ENCODE results near the gene ABHD17B. TPM values are rescaled to one million over a fixed set of nuclear protein-coding genes. Genes with fewer than 3 reads are reported as not detected.
A peak's percentile ranks its signal among the peaks of the same experiment; 100 is the strongest.
"Not testable (repeated sequence)": the region's sequence is repeated elsewhere in the genome, so short reads cannot be mapped to it uniquely, and the experiment has no call there.

Gene ABHD17B
- 10.7 and 14.4 TPM in 2 replicates for total RNA-seq (2014; rRNA removed; shearing (Covaris generic))
- 6.3 and 7.7 TPM in 2 replicates for polyA plus RNA-seq (2016; fragmentation: Nextera tagmentation; extraction: Ambion mirVana)

DNA sequence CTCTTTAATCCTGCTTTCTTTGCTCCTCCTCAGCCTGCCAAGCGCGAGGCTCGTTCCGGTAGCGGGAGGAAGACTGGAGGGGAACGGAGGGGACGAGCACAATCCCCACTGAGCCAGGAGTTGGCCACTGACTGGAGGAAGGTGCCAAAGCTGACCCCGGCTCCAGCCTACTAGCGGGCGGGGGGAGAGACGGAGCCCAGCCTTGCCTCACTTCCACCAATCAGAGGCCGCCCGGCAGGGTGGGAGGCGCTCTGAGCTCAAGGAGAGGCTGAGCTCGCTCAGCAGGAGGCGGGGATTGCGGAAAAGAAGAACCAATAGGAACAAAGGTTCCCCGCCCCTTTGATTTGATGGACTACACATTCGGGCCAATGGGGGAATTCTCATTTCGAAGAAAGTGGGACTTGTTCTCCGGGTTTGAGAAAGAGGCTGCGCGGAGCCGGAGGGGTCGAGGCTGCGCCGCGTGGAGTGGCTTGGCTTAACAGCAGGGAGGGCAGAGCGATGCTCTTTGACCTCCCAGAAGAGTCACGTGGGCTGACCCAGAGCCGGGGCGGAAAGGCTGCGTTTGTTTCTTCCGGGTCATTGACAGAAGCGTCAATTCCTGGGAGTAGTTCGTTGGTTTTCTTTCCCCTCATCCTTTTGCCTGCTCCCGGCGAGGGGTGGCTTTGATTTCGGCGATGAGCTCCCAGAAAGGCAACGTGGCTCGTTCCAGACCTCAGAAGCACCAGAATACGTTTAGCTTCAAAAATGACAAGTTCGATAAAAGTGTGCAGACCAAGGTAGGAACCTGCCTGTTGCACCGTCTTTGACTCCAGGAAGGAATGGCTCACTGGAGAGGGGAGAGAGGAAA, at the start of gene ABHD17B, which contains the start of gene C9orf85:
Gene ABHD17B, minus strand, starts transcription at position 133 of the 847 bp plus-strand sequence. CDS start 36,113 bp downstream, outside the sequence.
Gene C9orf85, plus strand, starts transcription at position 579 of the 847 bp plus-strand sequence. Its CDS starts 96 bp downstream, at position 675.
- H3K4me2 ChIP-seq (ENCODE audit: unreplicated experiment), result peak within 1 kb of the TSS; percentile 90
- TF ChIP-seq EZH2phosphoT487 (IDR thresholded peaks at IDR 0.05; ENCODE audit: insufficient read depth, low read depth), result no peak
- no peak for TF ChIP-seq EZH2 (IDR thresholded peaks at IDR 0.05; ENCODE audit: insufficient read depth, poor library complexity, severe bottlenecking)
- in situ Hi-C loops (cut with MboI), result no loop called here
- H3K27ac ChIP-seq, result peak within 1 kb of the TSS; percentile 88
- no peaks in the 10 kb centered on the region for H3K36me3 ChIP-seq (ENCODE audit: low read depth)
- H3K79me2 ChIP-seq (ENCODE audit: insufficient read depth), result peaks cover 84% of the 10 kb centered on the region
- peaks cover 23% of the 10 kb centered on the region for H3F3A ChIP-seq (ENCODE audit: insufficient read depth)
- H3K4me1 ChIP-seq (ENCODE audit: insufficient read depth), result peaks cover 25% of the 10 kb centered on the region
- H4K20me1 ChIP-seq (ENCODE audit: insufficient read depth), result no peaks in the 10 kb centered on the region; the same call in 1 of the 2 replicates
- H3K9ac ChIP-seq, result peak within 1 kb of the TSS; percentile 86
- no peaks in the 10 kb centered on the region for H3K9me2 ChIP-seq (ENCODE audit: insufficient read depth)
- WGBS, 2 experiments (ENCODE audit: low coverage in 1 of 2, low lambda C conversion rate in 2 of 2, missing lambda C conversion rate in 2 of 2), result 0% methylated on average over 45 of the region's 45 CpGs
- H3K9me3 ChIP-seq (ENCODE audit: low read depth), result no peaks in the 10 kb centered on the region
- H3K27me3 ChIP-seq (replicated peaks; ENCODE audit: insufficient read depth), result no peaks in the 10 kb centered on the region
- peak within 1 kb of the TSS; percentile 91 for H3K4me3 ChIP-seq
- peak within 1 kb of the TSS; percentile 89 for H2AFZ ChIP-seq
- peak; percentile 100 for DNase-seq

DNA sequence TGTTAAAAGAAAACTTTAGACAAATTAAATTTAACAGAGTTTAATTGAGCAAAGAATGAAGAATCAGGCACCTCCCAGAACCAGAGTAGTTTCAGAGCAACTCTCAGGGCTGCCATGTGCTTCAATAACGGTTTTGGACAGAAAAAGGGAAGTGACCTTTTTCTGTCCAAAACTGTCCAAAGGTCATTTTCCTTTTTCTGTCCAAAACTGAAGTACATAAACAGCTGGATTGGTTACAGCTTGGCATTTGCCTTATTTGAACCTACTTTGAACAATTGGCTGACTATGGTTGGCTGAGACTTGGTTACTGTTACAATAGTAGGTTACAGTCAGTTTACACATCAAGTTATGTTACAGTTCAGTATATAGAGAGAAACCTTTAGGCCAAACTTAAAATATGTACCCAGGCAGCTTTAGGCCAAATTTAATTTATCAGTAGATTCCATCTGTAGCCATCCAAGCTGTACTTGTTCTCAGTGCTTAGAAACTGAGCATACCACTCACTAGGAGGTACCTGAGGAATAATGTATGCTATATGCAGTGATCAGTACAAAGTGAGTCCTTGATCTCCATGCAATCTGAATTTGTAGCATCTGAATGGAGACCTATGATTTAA, 44.4 kb upstream of the ABHD17B start:
- H3K79me2 ChIP-seq (ENCODE audit: insufficient read depth), result no peaks in the 10 kb centered on the region
- H3F3A ChIP-seq (ENCODE audit: insufficient read depth), result no peaks in the 10 kb centered on the region
- no peak overlapping the region for H3K4me2 ChIP-seq (ENCODE audit: unreplicated experiment)
- H4K20me1 ChIP-seq (ENCODE audit: insufficient read depth), result no peaks in the 10 kb centered on the region
- no peaks in the 10 kb centered on the region for H3K36me3 ChIP-seq (ENCODE audit: low read depth)
- 88 to 95% methylated on average over 1 of the region's 1 CpG for WGBS, 2 experiments (ENCODE audit: low coverage in 1 of 2, low lambda C conversion rate in 2 of 2, missing lambda C conversion rate in 2 of 2)
- H3K9me3 ChIP-seq (ENCODE audit: low read depth), result no peaks in the 10 kb centered on the region
- TF ChIP-seq EZH2 (IDR thresholded peaks at IDR 0.05; ENCODE audit: insufficient read depth, poor library complexity, severe bottlenecking) (no peak), EZH2phosphoT487 (IDR thresholded peaks at IDR 0.05; ENCODE audit: insufficient read depth, low read depth) (no peak)
- no peak for DNase-seq
- H3K4me1 ChIP-seq (ENCODE audit: insufficient read depth), result no peaks in the 10 kb centered on the region
- H3K9ac ChIP-seq, result no peak overlapping the region
- H2AFZ ChIP-seq, result no peak overlapping the region
- H3K4me3 ChIP-seq, result no peak overlapping the region
- no peak overlapping the region for H3K27ac ChIP-seq
- no peaks in the 10 kb centered on the region for H3K27me3 ChIP-seq (replicated peaks; ENCODE audit: insufficient read depth)
- no peaks in the 10 kb centered on the region for H3K9me2 ChIP-seq (ENCODE audit: insufficient read depth)
- in situ Hi-C loops (cut with MboI), result no loop called here

DNA sequence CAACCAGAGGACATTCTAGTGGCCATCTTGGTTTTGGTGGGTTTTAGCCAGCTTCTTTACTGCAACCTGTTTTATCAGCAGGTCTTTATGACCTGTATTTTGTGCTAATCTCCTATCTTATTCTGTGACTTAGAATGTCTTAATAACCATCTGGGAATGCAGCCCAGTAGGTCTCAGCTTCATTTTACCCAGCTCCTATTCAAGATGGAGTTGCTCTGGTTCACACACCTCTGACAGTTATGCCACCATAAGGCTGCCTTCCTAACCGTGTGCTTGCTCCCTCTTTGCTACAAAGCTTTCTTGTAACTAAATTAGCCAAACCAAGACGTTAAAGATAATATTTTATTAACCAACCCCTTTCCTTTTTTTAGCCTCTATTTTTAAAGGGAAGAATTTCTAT, 43.7 kb upstream of the ABHD17B start:
- H3K27ac ChIP-seq; H3K4me1 ChIP-seq (ENCODE audit: insufficient read depth); H3K36me3 ChIP-seq (ENCODE audit: low read depth); H3F3A ChIP-seq (ENCODE audit: insufficient read depth); in situ Hi-C loops (cut with MboI); H4K20me1 ChIP-seq (ENCODE audit: insufficient read depth); H3K9me2 ChIP-seq (ENCODE audit: insufficient read depth); H3K9ac ChIP-seq; H3K4me2 ChIP-seq (ENCODE audit: unreplicated experiment); H3K27me3 ChIP-seq (replicated peaks; ENCODE audit: insufficient read depth); H3K4me3 ChIP-seq; DNase-seq; H3K9me3 ChIP-seq (ENCODE audit: low read depth); H3K79me2 ChIP-seq (ENCODE audit: insufficient read depth); H2AFZ ChIP-seq: not testable (repeated sequence)
- WGBS, 2 experiments (ENCODE audit: low coverage in 1 of 2, low lambda C conversion rate in 2 of 2, missing lambda C conversion rate in 2 of 2), result 71 to 80% methylated on average over 2 of the region's 2 CpGs

DNA sequence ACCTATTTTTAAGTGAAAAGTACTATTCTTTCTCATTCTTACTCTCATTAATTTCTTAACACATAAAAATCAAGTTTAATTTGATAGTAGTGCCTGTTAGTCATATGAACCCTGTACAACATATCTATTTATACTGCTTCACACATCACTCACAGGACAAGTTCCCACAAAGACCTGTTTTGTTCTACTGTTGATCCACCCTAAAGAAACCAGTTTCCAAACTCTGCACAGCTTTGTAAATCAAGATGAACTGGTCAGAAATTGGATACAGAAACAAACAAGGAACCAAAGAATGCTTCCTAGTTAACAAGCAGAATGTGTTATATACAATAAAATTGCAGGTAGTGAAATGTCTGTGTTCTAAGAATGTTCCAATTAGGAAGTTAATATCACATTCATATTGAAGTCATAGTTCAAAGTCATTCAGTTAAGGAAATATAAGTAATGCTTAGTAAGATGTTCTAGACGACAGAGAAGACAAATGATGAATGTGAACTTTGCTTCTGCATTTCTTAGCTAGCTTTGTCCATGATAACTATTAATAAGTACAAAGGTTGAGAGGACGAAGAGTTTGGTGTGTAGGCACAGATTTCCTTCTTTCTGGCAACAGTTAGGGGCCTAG, 33.9 kb upstream of the ABHD17B start:
- Histone ChIP-seq H3K27me3 (replicated peaks; ENCODE audit: insufficient read depth) (no peaks in the 10 kb centered on the region), H3K9ac (no peak overlapping the region), H3K4me2 (ENCODE audit: unreplicated experiment) (peak overlapping the region; percentile 20), H4K20me1 (ENCODE audit: insufficient read depth) (no peaks in the 10 kb centered on the region), H3F3A (ENCODE audit: insufficient read depth) (peaks cover 4% of the 10 kb centered on the region; the same call in 1 of the 2 replicates), H3K36me3 (ENCODE audit: low read depth) (no peaks in the 10 kb centered on the region; the same call in 1 of the 2 replicates), H3K4me3 (no peak overlapping the region), H3K79me2 (ENCODE audit: insufficient read depth) (peaks cover 55% of the 10 kb centered on the region), H3K4me1 (ENCODE audit: insufficient read depth) (peaks cover 30% of the 10 kb centered on the region), H3K27ac (no peak overlapping the region), H2AFZ (no peak overlapping the region), H3K9me2 (ENCODE audit: insufficient read depth) (no peaks in the 10 kb centered on the region), H3K9me3 (ENCODE audit: low read depth) (no peaks in the 10 kb centered on the region)
- WGBS, 2 experiments (ENCODE audit: low coverage in 1 of 2, low lambda C conversion rate in 2 of 2, missing lambda C conversion rate in 2 of 2), result 85 to 89% methylated on average over 2 of the region's 2 CpGs
- in situ Hi-C loops (cut with MboI), result no loop called here
- no peak for DNase-seq
- TF ChIP-seq EZH2 (IDR thresholded peaks at IDR 0.05; ENCODE audit: insufficient read depth, poor library complexity, severe bottlenecking) (no peak), EZH2phosphoT487 (IDR thresholded peaks at IDR 0.05; ENCODE audit: insufficient read depth, low read depth) (no peak)
